ENCODE results near the gene DYNLT4. TPM values are rescaled to one million over a fixed set of nuclear protein-coding genes. Genes with fewer than 3 reads are reported as not detected.
A peak's percentile ranks its signal among the peaks of the same experiment; 100 is the strongest.

DYNLT4 gene
- total RNA-seq, 1 experiment from 2014 or later, result 0.31 TPM

- H3K36me3 Mint-ChIP-seq, result peaks cover 22% of the 10 kb centered on the region
- peak overlapping the region; percentile 5; the same call in 1 of the 2 replicates for H3K27ac Mint-ChIP-seq
- CTCF ChIA-PET, result interaction anchor here (0.5 to 1.5 kb wide), 3 partner anchors 18 to 166 kb away, joined by 3 to 4 read pairs (median 4); no protein-coding TSS in a partner anchor
- peak overlapping the region; percentile 3; the same call in 1 of the 2 replicates for H3K4me3 Mint-ChIP-seq
- peaks cover 3% of the 10 kb centered on the region; the same call in 1 of the 2 replicates for H3K27me3 Mint-ChIP-seq (ENCODE audit: low read depth)
- peaks cover 26% of the 10 kb centered on the region for H3K4me1 Mint-ChIP-seq
- POLR2A ChIA-PET, result interaction anchor here (4.3 kb wide), 1 partner anchor 11 kb away, joined by 43 read pairs; no protein-coding TSS in a partner anchor
- ATAC-seq (no peak), DNase-seq (ENCODE audit: low spot score) (no peak)
- H3K9me3 Mint-ChIP-seq, result no peaks in the 10 kb centered on the region
- TF ChIP-seq USF2 (CRISPR knock-in tag; IDR thresholded peaks at IDR 0.05), result no peak
- no peak for TF ChIP-seq EMX1 (CRISPR knock-in tag; IDR thresholded peaks at IDR 0.05)
- no peak for TF ChIP-seq E2F4 (CRISPR knock-in tag; IDR thresholded peaks at IDR 0.05; ENCODE audit: borderline replicate concordance, low read depth)
- no peak for TF ChIP-seq IRF2 (CRISPR knock-in tag; IDR thresholded peaks at IDR 0.05; ENCODE audit: borderline replicate concordance, low read depth)
- TF ChIP-seq NR1H2 (CRISPR knock-in tag; IDR thresholded peaks at IDR 0.05), result no peak
- TF ChIP-seq ATF1 (CRISPR knock-in tag; IDR thresholded peaks at IDR 0.05), result no peak
- no peak for TF ChIP-seq ZNF512 (CRISPR knock-in tag; IDR thresholded peaks at IDR 0.05; ENCODE audit: borderline replicate concordance)
- no peak for TF ChIP-seq ZNF232 (CRISPR knock-in tag; IDR thresholded peaks at IDR 0.05)
- no peak for TF ChIP-seq ZBTB43 (CRISPR knock-in tag; IDR thresholded peaks at IDR 0.05)
- no peak for TF ChIP-seq ZNF532 (CRISPR knock-in tag; IDR thresholded peaks at IDR 0.05; ENCODE audit: borderline replicate concordance)
- no peak for TF ChIP-seq CTCF (IDR thresholded peaks at IDR 0.05)
- TF ChIP-seq ZNF263 (CRISPR knock-in tag; IDR thresholded peaks at IDR 0.05; ENCODE audit: low read depth), result no peak
- no peak for TF ChIP-seq ZNF423 (CRISPR knock-in tag; IDR thresholded peaks at IDR 0.05)
- TF ChIP-seq ZNF317 (CRISPR knock-in tag; IDR thresholded peaks at IDR 0.05; ENCODE audit: borderline replicate concordance, low read depth), result no peak
- TF ChIP-seq ATF6 (CRISPR knock-in tag; IDR thresholded peaks at IDR 0.05), result no peak
- TF ChIP-seq E2F1 (CRISPR knock-in tag; IDR thresholded peaks at IDR 0.05), result no peak
These were observed 4.7 kb downstream of the DYNLT4 start for GRCh38 chr1:44802306-44803061.

Measured in WTC11 (cell line).